K562 (cell line): ENCODE measurements around the gene CTRL. TPM values are rescaled to one million over a fixed set of nuclear protein-coding genes. Genes with fewer than 3 reads are reported as not detected.

Experiments
- ATAC-seq: fragments of 200-7000 bp; cut with Tn5 transposase; 3 replicates; pipeline ENCODE4 v1.9.1; 2020; ENCODE audit warnings: moderate library complexity
- BruUV-seq: library from RNA; stranded (reverse); fragments of 400-500 nt; replicated peaks from 2 replicates; lab custom pipeline; 2021; lab: Mats Ljungman, UMichigan
- CTCF ChIA-PET: fragments of 300-600 bp; formaldehyde crosslinking; extraction: SDS; loops from one replicate; lab custom pipeline; 2021; ENCODE audit warnings: low intra/inter-chr PET ratio; lab: Yijun Ruan, JAX
- POLR2A ChIA-PET: fragments of 300-600, 350-650 bp; sonication (Branson Sonifier 250); formaldehyde crosslinking; extraction: SDS; loops from one replicate; lab custom pipeline; 2021; ENCODE audit warnings: antibody characterized with exemption, inconsistent platforms; lab: Yijun Ruan, JAX
- DNase-seq, 4 experiments: peaks; one replicate each; pipeline versions ENCODE4 v3.0.0 to v3.0.0-alpha.2; 2011 to 2018; ENCODE audit warnings: low spot score in 3 of 4, mixed read lengths in 3 of 4; ENCODE audit errors: extremely low read depth in 1 of 4
- FAIRE-seq: peaks from 2 replicates; lab custom pipeline; 2011; peaks lifted over from hg19 to GRCh38; lab: Jason Lieb, UNC
- H2AFZ ChIP-seq: 2 replicates; pipeline ENCODE4 v1.6.0; 2011; ENCODE audit warnings: low read depth, low read length, control low read depth, inconsistent platforms
- H3K27ac ChIP-seq: fragments of 200-600 bp; 3 replicates; pipeline ENCODE4 v1.8.0; 2011; ENCODE audit warnings: low read depth, mild to moderate bottlenecking, control low read depth, inconsistent platforms, low read length, moderate library complexity, mixed read lengths; ENCODE audit errors: extremely low read depth
- H3K27me3 ChIP-seq, 2 experiments: fragments of 300-600 bp in 1 of 2; 2 replicates in 1 of 2; 3 replicates in 1 of 2; pipeline versions ENCODE4 v1.6.0 to v1.8.0; 2011; ENCODE audit warnings: inconsistent platforms in 2 of 2, low read length in 2 of 2, mild to moderate bottlenecking in 1 of 2, mixed read lengths in 1 of 2, moderate library complexity in 1 of 2; ENCODE audit not compliant: control insufficient read depth in 2 of 2, insufficient read depth in 2 of 2
- H3K36me3 ChIP-seq: fragments of 300-600 bp; 3 replicates; pipeline ENCODE4 v1.8.0; 2011; ENCODE audit warnings: mild to moderate bottlenecking, low read length, inconsistent platforms; ENCODE audit not compliant: control insufficient read depth, insufficient read depth
- H3K4me1 ChIP-seq, 2 experiments: fragments of 200-600 bp in 1 of 2; replicated peaks in 1 of 2; 2 replicates in 1 of 2; 3 replicates in 1 of 2; pipeline versions ENCODE4 v1.5.1 to v1.8.0; 2011; ENCODE audit warnings: inconsistent platforms in 2 of 2, low read length in 2 of 2, mild to moderate bottlenecking in 1 of 2, mixed read lengths in 1 of 2, moderate library complexity in 1 of 2; ENCODE audit not compliant: control insufficient read depth in 2 of 2, insufficient read depth in 2 of 2
- H3K4me2 ChIP-seq: 2 replicates; pipeline ENCODE4 v1.6.1; 2011; ENCODE audit warnings: low read length, control low read depth, inconsistent platforms, mixed read lengths; ENCODE audit not compliant: insufficient read depth
- H3K4me3 ChIP-seq: fragments of 200-600 bp; sonication (generic), shearing (Covaris generic); 2 replicates; pipeline ENCODE4 v1.5.1; 2016; ENCODE audit warnings: control low read depth, inconsistent platforms
- H3K79me2 ChIP-seq: fragments of 200-600 bp; 3 replicates; pipeline ENCODE4 v1.8.0; 2011; ENCODE audit warnings: low read length, inconsistent platforms; ENCODE audit not compliant: control insufficient read depth, insufficient read depth
- H3K9ac ChIP-seq, 2 experiments: 2 replicates each; pipeline versions ENCODE4 v1.6.0 to v1.6.1; 2011; ENCODE audit warnings: low read depth in 2 of 2, low read length in 2 of 2, control low read depth in 1 of 2, inconsistent platforms in 1 of 2, mild to moderate bottlenecking in 1 of 2, mixed read lengths in 1 of 2; ENCODE audit not compliant: insufficient read depth in 1 of 2
- H3K9me1 ChIP-seq: one replicate; pipeline ENCODE4 v1.6.0; 2011; ENCODE audit warnings: inconsistent platforms, mild to moderate bottlenecking, low read length, moderate library complexity; ENCODE audit not compliant: control insufficient read depth, insufficient read depth
- H3K9me3 ChIP-seq: replicated peaks from 2 replicates; pipeline ENCODE4 v1.5.1; 2011; ENCODE audit warnings: low read depth, low read length, inconsistent platforms; ENCODE audit not compliant: control insufficient read depth, insufficient read depth
- H4K20me1 ChIP-seq: replicated peaks from 2 replicates; pipeline ENCODE4 v1.6.1; 2011; ENCODE audit warnings: low read length, inconsistent platforms, mixed read lengths; ENCODE audit not compliant: control insufficient read depth, insufficient read depth
- CEBPG ChIP-seq, 3 experiments: fragments of 200-800 bp in 1 of 3; sonication (Bioruptor generic) in 1 of 3; sonication (generic) in 1 of 3; formaldehyde crosslinking in 1 of 3; IDR thresholded peaks in 2 of 3; conservative IDR thresholded peaks in 1 of 3; 2 replicates each; pipeline versions ENCODE4 v1.6.1 to v1.8.0; 2016 to 2022; ENCODE audit warnings: missing compliant biosample characterization in 2 of 3, missing genetic modification characterization in 2 of 3, mild to moderate bottlenecking in 1 of 3, missing genetic modification reagents in 1 of 3
- ESRRA ChIP-seq: fragments of 450-650 bp; IDR thresholded peaks from 2 replicates; pipeline ENCODE4 v1.6.1; 2014; ENCODE audit warnings: low read depth, mild to moderate bottlenecking, moderate library complexity, borderline replicate concordance
- HNRNPK ChIP-seq: fragments of 200-400 bp; formaldehyde crosslinking; IDR thresholded peaks from one replicate; pipeline ENCODE4 v1.6.1; 2018; ENCODE audit warnings: mild to moderate bottlenecking, low read depth, low read length; ENCODE audit not compliant: poor library complexity, severe bottlenecking
- SMARCE1 ChIP-seq: fragments of 450-650 bp; IDR thresholded peaks from 2 replicates; pipeline ENCODE4 v1.7.1; 2016; ENCODE audit warnings: mild to moderate bottlenecking
- SP2 ChIP-seq: IDR thresholded peaks from 2 replicates; pipeline ENCODE4 v1.6.1; 2011; ENCODE audit warnings: mild to moderate bottlenecking, low read depth, low read length, moderate library complexity; ENCODE audit not compliant: poor library complexity, severe bottlenecking; ENCODE audit errors: extremely low read depth
- ZNF347 ChIP-seq: fragments of 450-650 bp; formaldehyde crosslinking; IDR thresholded peaks from 2 replicates; pipeline ENCODE4 v1.4.0; 2020; ENCODE audit warnings: low read depth, mild to moderate bottlenecking, moderate library complexity
- WGBS: fragments of 100-300 bp; shearing (Covaris generic); methylation state at CpG from one replicate; pipeline ENCODE4 v1.1.6; 2016; ENCODE audit warnings: low coverage, mixed read lengths; ENCODE audit not compliant: insufficient coverage; ENCODE audit errors: missing lambda C conversion rate; 5-methylcytosine and 5-hydroxymethylcytosine counted together
- in situ Hi-C: fragments of 300-500 bp; cut with MboI; formaldehyde crosslinking; loops from 4 replicates; pipeline ENCODE4 v1.15.0; 2018; ENCODE audit warnings: inconsistent platforms, mixed read lengths
- intact Hi-C: fragments of 100-400 bp; cut with micrococcal nuclease; formaldehyde crosslinking; loops from 2 replicates; pipeline ENCODE4 v1.14.2; 2022
- polyA plus RNA-seq, 8 experiments: library from polyadenylated mRNA; depleted of rRNA in 4 of 8; stranded (reverse) in 5 of 8; unstranded in 3 of 8; fragments of >200 nt; fragmentation: Nextera tagmentation in 2 of 8; fragmentation: Illumina TruSeq in 1 of 8; extraction: Ambion mirVana in 2 of 8; extraction: Trizol in 1 of 8; gene quantifications; 2 replicates each; pipeline versions ENCODE4 v1.2.1 to v1.2.3, GENCODE V29; 2011 to 2014; ENCODE audit warnings: inconsistent platforms in 1 of 8, missing spikeins in 1 of 8
- total RNA-seq, 7 experiments: library from RNA; depleted of rRNA in 6 of 7; stranded (reverse); fragments of >200 nt in 6 of 7; fragmentation: Illumina TruSeq in 2 of 7; extraction: Trizol in 2 of 7; gene quantifications; 2 replicates each; pipeline versions ENCODE4 v1.2.1 to v1.2.3, GENCODE V29; 2011 to 2021; ENCODE audit warnings: low replicate concordance in 1 of 7
- TF ChIP-seq, protein P1 (sequence below), 2 experiments: fragments of 250-450 bp in 1 of 2; fragments of 450-650 bp in 1 of 2; sonication (Bioruptor Pico) in 1 of 2; IDR thresholded peaks; 2 replicates each; pipeline versions ENCODE4 v1.6.1 to v1.8.0; 2016 to 2021; ENCODE audit warnings: mild to moderate bottlenecking in 2 of 2, moderate library complexity in 2 of 2, missing compliant biosample characterization in 1 of 2, missing genetic modification characterization in 1 of 2

The CTRL gene
- total and polyA plus RNA-seq, 9 of the 15 experiments (the other 6 are each of a cell fraction or from before 2014, with no cell fraction given) = 1.4 to 5.6 (median 2.5) TPM

GRCh38 chr16:67964477-67965131 is 32.9 kb upstream of the CTRL start:
- Histone ChIP-seq H3K4me1 (peaks cover 29 to 61% of the 10 kb centered on the region in 2 experiments; a peak in 4 of 5 replicates), H3K9me3 (no peaks in the 10 kb centered on the region), H3K79me2 (peaks cover 28% of the 10 kb centered on the region), H4K20me1 (peaks cover 23% of the 10 kb centered on the region), H3K27me3 (no peaks in the 10 kb centered on the region), H3K27ac (no peak overlapping the region), H3K9ac (peak overlapping the region in 1 of 2 experiments; percentile 45; a peak in 1 of 4 replicates), H3K9me1 (peaks cover 13% of the 10 kb centered on the region), H3K36me3 (peaks cover 57% of the 10 kb centered on the region; the same call in 2 of the 3 replicates), H3K4me3 (no peak overlapping the region), H3K4me2 (no peak overlapping the region), H2AFZ (no peak overlapping the region)
- CTCF ChIA-PET = no interaction called here
- no peak for DNase-seq
- POLR2A ChIA-PET = interaction anchor here (0.6 to 1.5 kb wide), 6 partner anchors 18 to 124 kb away, joined by 3 to 4 read pairs (median 3); partner anchors contain the start of gene NUTF2
- WGBS = 66% methylated on average over 6 of the region's 6 CpGs
- intact Hi-C loops = no loop called here
- BruUV-seq = no TSS peak
- no peak for FAIRE-seq
- TF ChIP-seq CEBPG (CRISPR knock-in tag; IDR thresholded peaks at IDR 0.05) (no peak), CEBPG (tag; conservative IDR thresholded peaks at IDR 0.05 in 1 of 2, IDR thresholded peaks at IDR 0.05 in 1 of 2) (no peak), SMARCE1 (no peak), SP2 (no peak), HNRNPK (no peak), ZNF347 (CRISPR knock-in tag) (no peak), ESRRA (no peak)
- TF ChIP-seq, protein P1, sequence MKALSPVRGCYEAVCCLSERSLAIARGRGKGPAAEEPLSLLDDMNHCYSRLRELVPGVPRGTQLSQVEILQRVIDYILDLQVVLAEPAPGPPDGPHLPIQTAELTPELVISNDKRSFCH (CRISPR knock-in tag; IDR thresholded peaks at IDR 0.05) = no peak
- TF ChIP-seq, protein P1 (tag; IDR thresholded peaks at IDR 0.05) = no peak
- in situ Hi-C loops = no loop called here
- ATAC-seq = no peak
